Measurements from ENCODE around the gene NPVF.

The NPVF gene

DNA sequence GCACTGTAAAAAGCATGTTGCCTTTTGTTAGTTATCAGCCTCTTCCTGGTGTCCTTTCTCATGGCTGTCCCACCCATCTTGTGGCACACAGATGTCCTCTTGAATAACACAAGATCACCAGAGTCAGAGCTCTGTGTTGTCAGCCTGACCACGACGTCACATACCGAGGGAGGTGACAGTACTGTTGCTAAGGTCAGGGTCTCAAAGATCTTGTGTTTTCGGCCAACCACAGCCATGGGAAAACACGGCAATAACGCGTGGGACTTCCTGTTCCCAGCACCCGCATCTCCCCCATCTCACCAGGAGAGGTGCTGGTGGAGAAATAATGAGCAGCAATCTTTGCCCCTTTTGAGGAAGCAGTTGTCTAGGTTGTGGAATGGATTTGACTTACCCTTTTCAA lies 40.4 kb downstream of the NPVF start:
- no peaks in the 10 kb centered on the region for H3K9me3 Mint-ChIP-seq
- no peak overlapping the region for H3K4me3 Mint-ChIP-seq
- DNase-seq, result no peak
- H3K27ac Mint-ChIP-seq, result no peak overlapping the region
- no peaks in the 10 kb centered on the region for H3K36me3 Mint-ChIP-seq (ENCODE audit: low read depth)
- peaks cover 12% of the 10 kb centered on the region for H3K4me1 Mint-ChIP-seq
- no peak for TF ChIP-seq CTCF (IDR thresholded peaks at IDR 0.05)
- no peaks in the 10 kb centered on the region for H3K27me3 Mint-ChIP-seq (ENCODE audit: low read depth, poor library complexity)

GRCh38 chr7:25186436-25186835 lies 41.9 kb downstream of the NPVF start:
- H3K4me3 Mint-ChIP-seq, result no peak overlapping the region
- H3K27me3 Mint-ChIP-seq (ENCODE audit: low read depth, poor library complexity), result no peaks in the 10 kb centered on the region
- peaks cover 12% of the 10 kb centered on the region for H3K4me1 Mint-ChIP-seq
- no peak for DNase-seq
- no peaks in the 10 kb centered on the region for H3K36me3 Mint-ChIP-seq (ENCODE audit: low read depth)
- no peak for TF ChIP-seq CTCF (IDR thresholded peaks at IDR 0.05)
- H3K9me3 Mint-ChIP-seq, result no peaks in the 10 kb centered on the region
- H3K27ac Mint-ChIP-seq, result no peak overlapping the region

- no peaks in the 10 kb centered on the region for H3K9me3 Mint-ChIP-seq
These were observed 46.8 kb downstream of the NPVF start for GRCh38 chr7:25181532-25181931.

GRCh38 chr7:25180946-25181345 lies 47.3 kb downstream of the NPVF start:
- TF ChIP-seq CTCF (IDR thresholded peaks at IDR 0.05), result no peak
- Mint-ChIP-seq H3K27ac (no peak overlapping the region), H3K9me3 (no peaks in the 10 kb centered on the region), H3K27me3 (ENCODE audit: low read depth, poor library complexity) (peaks cover 14% of the 10 kb centered on the region), H3K36me3 (ENCODE audit: low read depth) (no peaks in the 10 kb centered on the region), H3K4me3 (peak overlapping the region; percentile 6), H3K4me1 (peaks cover 13% of the 10 kb centered on the region)
- no peak for DNase-seq

More at GRCh38 chr7:25181532-25181931, 46.8 kb downstream of the NPVF start:
- H3K4me1 Mint-ChIP-seq, result peaks cover 19% of the 10 kb centered on the region
- H3K27ac Mint-ChIP-seq, result no peak overlapping the region
- H3K36me3 Mint-ChIP-seq (ENCODE audit: low read depth), result no peaks in the 10 kb centered on the region
- H3K4me3 Mint-ChIP-seq, result no peak overlapping the region
- TF ChIP-seq CTCF (IDR thresholded peaks at IDR 0.05), result no peak
- peaks cover 14% of the 10 kb centered on the region for H3K27me3 Mint-ChIP-seq (ENCODE audit: low read depth, poor library complexity)
- DNase-seq, result no peak

DNA sequence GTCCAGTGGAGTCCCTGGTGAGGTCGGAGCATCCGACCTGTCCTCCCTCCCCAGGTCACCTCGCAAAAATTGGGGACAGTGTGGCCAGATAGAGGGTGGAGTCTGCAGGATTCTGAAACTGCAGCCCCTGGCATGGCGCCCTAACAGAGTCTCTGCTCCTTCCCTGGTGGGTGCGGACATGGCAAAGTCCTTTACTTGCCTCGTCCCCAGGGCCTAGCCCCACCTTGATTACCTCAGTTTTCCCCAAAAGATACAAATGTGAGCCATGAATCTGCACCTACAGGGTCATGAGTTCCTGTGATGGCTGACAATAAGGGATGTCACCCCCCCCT lies 47.7 kb downstream of the NPVF start:
- H3K4me1 Mint-ChIP-seq, result peaks cover 13% of the 10 kb centered on the region
- TF ChIP-seq CTCF (IDR thresholded peaks at IDR 0.05), result peak; percentile 23
- H3K9me3 Mint-ChIP-seq, result no peaks in the 10 kb centered on the region
- H3K27me3 Mint-ChIP-seq (ENCODE audit: low read depth, poor library complexity), result peaks cover 14% of the 10 kb centered on the region
- DNase-seq, result no peak
- peak overlapping the region; percentile 85 for H3K4me3 Mint-ChIP-seq
- H3K27ac Mint-ChIP-seq, result no peak overlapping the region
- H3K36me3 Mint-ChIP-seq (ENCODE audit: low read depth), result no peaks in the 10 kb centered on the region

DNA sequence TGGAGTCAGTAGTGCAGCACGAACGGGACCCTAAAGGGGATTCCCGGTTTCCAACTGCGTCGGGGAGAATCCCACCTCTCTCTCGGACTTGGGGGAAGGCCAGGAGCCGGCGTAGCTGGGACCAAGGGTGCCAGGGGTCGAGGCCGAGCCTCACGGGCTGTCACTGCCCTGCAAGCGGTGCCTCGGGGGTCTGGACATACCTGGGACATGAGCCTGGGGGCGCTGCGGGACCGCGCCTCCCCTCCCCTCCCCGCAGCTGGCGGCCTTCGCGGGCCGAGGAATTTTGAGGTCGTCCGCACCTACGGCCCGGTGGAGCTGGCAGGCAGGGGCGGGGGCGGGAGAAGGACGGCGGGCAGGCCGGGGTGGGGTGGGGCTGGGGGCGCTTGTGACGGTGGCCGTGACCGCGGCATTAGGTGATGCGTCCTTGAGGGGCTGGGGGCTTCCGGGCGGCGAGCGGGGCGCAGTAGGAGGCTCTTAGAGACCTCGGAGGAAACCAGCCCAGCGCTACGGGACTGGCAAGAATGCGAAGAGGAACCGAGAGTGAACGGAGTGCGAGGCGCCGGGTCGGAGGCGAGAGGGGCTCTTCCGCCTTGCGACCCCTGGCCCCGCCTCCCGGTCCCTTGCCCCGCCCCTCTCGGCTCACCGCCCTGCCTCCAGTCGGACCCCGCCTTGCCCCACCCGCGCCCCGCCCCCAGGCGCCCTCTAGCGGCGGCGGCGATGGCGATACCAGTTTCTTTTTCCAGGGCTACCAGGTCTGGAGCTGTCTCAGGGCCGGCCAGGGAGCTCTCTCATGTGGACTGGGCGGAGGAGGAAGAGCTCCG lies 48.3 kb downstream of the NPVF start:
- Mint-ChIP-seq H3K36me3 (ENCODE audit: low read depth) (no peaks in the 10 kb centered on the region), H3K4me1 (peaks cover 13% of the 10 kb centered on the region), H3K27me3 (ENCODE audit: low read depth, poor library complexity) (peaks cover 14% of the 10 kb centered on the region), H3K4me3 (peak overlapping the region; percentile 85), H3K27ac (peak overlapping the region; percentile 90), H3K9me3 (no peaks in the 10 kb centered on the region)
- TF ChIP-seq CTCF (IDR thresholded peaks at IDR 0.05), result peak; percentile 93
- DNase-seq, result peak; percentile 100
